SKM-1 treated with dmso at 0.1 percent for 144 hours (cell line): ENCODE results near the gene USP37.

Experiments used
- DNase-seq: peaks from one replicate; lab custom pipeline; 2025; ENCODE audit not compliant: unreplicated experiment; lab: John Stamatoyannopoulos, UW

The USP37 gene

DNA sequence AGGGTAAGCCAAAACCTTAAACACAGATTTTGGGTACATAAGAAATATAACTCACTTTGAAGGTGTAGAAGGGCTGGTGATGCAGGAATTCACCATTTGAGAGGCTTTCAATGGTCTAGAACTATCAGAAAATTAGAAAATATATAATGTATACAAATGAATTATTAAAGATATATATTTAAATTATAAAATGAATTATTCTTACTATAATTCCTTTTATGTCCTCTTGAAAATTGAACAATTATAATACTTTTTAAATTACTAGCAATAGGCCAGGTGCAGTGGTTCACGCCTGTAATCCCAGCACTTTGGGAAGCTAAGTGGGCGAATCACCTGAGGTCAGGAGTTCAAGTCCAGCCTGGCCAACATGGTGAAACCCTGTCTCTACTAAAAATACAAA, 88.6 kb downstream of the USP37 start:
- no peak for DNase-seq

DNA sequence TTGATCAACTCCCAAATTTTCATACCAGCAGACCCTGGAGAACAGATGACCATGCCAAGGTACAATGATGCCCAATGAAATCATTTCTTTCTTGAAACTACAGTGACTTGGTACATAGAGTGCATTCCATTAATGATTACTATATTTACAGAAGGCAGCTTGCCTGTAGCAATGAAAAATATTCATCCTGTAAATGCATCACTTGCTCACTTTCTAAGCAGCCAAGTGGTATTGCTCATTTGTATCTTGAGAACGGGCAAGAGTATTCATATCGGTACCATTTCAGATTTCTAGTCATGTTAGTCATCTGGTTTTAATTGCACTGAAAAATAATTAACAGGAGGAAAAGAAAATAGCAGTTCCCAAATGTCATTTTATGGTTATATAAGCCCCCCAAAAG, 89.6 kb downstream of the USP37 start:
- DNase-seq = no peak

DNA sequence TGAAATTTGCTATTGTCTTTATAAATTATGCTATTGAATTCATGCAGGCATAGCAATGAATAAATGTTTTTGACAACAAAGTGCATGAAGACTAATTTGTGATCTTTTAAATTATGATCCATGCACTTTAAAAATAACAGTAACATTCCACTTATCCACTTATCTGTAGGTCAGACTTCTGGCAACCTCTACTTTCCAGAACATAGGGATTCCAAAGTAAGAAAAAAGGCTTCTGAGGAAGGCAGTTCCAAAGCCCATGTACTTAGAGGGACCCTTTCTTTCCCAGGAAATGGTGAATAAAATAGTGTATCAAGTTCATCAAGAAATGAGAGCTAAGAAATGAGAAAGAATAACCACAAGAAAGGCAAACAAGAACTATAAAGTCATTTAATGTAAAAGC, 90.9 kb downstream of the USP37 start:
- DNase-seq = no peak

DNA sequence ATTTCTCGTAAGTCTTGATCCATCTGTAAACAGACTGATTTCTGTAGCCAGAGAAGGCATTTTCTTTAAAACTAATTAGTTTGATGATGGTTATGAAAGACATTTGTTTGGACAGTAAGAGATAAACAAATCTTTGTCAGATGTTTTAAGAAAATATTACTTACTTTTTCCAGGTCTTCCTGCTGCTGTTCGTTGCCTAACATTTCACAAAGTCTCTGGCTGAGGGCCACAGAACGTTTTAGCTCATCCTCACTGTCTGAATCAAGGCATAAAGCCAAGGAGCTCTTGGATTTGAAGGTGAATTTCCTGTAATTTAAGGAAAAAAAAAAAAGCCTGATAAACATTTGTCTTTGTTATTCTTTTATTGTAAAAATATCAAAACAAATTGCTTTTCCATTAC, 91.5 kb downstream of the USP37 start:
- DNase-seq = no peak

DNA sequence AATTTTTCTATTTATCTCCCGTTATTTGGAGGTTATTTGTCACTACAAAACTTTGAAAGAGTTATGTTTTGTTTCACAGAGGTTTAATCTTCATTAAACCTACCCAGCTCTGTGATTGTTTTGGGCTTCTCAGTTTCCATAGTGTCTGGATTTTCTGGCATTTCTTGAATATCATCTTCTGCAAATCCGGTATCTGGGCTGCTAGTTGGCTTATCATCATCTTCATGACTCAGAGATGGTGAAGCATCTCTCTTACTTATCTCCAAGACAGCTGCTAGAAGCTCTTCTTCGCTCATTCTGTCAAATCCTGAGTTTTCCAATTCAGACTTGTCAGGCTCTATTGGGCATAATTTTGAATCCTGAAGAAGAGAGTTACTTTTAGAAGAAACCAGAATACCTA, 93.6 kb downstream of the USP37 start:
- no peak for DNase-seq

DNA sequence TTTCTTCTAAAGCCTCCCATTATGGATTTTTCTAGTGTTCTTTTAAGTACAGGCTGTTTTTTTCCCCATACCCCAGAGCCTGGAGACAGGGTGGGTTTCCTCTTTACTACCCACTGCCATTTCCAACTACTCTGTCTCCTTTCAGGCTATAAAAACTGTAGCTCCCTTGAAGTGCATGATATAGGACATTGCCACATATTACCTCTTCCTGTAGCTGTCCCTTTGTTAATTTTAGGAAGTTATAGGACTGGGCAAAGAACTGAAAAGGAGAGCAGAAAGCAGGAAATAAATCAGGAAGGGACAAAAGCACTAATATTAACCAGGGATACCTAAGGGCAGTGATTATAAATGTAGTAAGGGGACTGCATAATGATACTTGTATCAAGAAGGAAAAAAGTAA, 95.2 kb downstream of the USP37 start:
- peak; percentile 21 for DNase-seq

DNA sequence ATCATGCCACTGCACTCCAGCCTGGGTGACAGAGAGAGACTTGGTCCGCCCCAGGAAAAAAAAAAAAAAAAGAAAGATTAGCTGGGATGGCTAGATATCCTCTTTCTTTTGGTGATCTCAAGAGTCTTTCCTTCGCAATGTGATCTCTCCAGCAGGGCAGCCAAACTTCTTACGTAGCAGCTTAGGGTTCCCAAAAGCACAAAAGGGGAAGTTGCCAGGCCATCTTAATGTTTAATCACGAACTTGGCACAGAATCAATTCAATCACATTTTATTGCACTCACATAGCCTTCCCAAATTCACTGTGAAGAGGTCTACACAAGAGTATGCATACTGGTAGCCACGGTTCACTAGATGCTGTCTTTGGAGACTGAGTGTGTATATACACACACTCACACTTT, 96.2 kb downstream of the USP37 start:
- no peak for DNase-seq

DNA sequence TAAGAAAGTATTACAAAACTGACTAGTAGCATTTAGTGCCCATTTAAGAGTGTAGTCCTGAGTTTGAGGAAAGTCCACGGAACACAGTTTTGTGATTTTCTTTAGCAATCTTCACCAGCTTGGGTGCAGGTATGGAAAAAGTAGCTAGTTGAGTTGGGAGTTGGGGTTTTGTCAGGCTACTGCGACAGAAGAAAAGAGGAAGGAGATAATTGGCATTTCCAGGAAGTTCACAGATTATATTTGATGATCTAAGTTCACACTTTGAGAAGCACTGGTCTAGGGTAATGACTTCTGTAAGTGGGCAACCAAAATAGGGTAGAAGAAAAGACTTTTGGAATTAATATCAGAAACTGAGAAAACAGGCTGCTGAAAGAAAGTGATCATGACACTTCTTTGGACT, 97.1 kb downstream of the USP37 start:
- DNase-seq = peak; percentile 62

DNA sequence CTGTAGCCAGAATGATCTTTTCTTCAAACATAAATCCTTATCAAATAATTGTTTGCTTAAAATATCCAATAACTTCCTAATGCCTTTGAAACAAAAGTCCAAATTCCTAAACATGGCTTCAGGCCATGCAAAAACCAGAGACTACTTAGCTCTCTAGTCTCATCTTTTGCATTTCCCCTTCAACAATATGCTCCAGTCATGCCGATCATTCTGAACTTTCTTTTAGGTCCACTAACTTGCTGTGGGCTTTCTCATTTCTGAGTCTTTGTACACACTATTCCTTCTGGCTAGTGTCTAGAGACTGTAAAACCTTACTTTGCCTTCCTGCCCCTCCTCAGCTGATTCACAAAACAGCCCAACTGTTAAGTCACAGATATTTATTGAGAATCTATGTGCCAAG, 97.7 kb downstream of the USP37 start:
- no peak for DNase-seq

DNA sequence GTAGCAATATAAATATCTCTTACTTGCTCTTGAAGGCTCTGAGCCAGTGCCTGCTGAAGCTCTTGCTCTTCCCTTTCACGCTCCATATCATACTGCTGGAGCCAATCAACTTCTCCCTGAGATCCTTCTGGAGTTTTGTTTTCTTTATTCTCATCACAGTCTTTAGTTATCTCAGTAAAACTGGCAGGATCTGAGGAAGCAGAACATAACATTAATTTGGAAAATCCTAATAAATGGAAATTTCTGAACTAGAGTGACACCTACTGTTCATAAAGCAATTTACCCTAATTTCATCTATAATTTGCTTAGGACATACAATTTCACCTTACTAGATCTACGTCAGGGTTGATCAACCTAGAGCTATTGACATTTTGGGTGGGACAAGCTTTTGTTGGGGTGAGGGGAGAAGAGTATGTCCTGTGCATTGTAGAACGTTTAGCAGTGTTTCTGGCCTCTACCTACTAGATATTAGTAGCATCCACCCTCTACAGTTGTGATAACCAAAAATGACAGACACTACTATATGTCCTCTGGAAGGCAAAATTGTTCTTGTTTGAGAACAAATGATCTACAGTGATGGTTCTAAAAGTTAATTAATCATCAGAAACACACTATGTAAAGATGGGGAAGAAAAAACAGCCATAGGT, 102.0 kb downstream of the USP37 start:
- DNase-seq = peak; percentile 5

DNA sequence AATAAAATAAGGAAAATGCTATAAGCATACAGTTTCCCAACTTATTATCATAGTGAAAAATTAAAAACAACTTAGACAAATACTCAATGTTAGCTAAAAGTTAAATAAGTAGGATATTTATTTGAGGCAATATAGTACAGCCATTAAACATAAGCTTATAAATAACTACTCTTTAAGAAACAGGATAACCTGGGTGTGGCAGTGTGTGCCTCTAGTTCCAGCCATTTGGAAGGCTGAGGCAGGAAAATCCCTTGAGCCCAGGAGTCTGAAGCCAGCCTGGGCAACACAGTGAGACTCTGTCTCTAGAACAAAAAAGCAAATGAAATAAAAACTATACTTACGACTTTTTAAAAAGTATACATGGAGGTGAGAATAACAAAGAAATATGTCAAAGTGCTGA, 109.6 kb downstream of the USP37 start:
- no peak for DNase-seq

DNA sequence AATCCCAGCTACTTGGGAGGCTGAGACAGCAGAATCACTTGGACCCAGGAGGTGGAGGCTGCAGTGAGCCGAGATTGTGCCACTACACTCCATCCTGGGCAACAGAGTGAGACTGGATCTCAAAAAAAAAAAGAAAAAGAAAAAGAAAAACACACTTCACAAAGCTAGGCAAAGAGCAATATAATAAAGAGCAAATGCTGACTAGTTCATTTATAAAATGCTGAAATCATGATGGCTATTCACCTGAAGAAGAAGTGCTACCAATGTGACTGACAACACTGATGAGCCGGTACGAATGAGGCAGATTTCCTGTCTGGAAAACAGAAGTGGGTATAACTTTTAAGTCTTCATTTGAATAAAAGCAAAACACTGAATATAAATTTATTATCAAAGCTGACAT, 111.3 kb downstream of the USP37 start:
- DNase-seq = no peak

DNA sequence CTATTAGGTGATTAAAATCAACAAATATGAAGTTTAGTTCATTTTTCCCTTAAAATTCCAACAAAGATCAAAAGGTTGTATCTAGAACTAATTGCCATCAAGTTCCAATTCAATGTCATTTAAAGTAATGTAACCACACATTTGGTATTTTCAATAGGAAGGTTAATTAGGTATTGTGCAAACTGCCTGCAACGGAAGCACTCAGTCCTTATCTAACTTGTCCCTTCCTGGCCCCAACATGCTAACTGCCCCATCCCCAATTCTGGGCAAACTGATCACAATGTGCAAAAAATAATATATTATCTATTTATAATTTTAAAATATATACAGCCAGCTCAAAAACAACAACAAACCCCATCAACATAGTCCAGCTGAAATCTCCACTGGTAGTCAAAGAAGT, 116.1 kb downstream of the USP37 start:
- DNase-seq = no peak

DNA sequence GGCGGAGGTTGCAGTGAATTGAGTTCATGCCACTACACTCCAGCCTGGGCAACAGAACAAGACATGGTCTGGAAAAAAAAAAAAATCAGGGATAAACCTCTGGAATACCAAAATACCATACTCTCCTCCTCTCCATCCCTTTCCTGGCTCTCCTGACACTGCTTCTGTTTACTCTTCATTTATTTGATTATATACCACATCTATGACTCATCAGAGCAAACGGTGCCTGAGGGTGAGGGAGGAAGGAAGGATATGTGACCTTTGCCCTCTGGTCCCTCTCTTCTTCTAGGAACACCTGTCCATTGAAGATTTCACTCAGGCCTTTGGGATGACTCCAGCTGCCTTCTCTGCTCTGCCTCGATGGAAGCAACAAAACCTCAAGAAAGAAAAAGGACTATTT, 119.2 kb downstream of the USP37 start:
- no peak for DNase-seq

DNA sequence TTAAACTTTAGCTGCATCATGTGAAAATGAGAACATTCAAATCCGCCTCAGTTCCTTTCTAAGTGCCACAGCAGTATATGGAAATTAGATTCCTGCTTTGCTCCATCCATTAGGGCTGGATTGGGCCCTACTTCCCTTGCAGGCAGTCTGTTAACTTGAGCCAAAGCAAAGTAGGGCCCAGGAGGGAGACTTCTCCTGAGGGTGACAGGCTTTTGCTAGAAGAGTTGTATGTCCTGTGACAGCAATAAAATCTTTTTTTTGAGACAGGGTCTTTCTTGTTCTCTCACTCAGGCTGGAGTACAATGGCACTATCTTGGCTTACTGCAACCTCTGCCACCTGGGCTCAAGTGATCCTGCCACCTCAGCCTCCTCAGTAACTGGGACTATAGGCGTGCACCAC, 121.1 kb downstream of the USP37 start:
- DNase-seq = no peak

DNA sequence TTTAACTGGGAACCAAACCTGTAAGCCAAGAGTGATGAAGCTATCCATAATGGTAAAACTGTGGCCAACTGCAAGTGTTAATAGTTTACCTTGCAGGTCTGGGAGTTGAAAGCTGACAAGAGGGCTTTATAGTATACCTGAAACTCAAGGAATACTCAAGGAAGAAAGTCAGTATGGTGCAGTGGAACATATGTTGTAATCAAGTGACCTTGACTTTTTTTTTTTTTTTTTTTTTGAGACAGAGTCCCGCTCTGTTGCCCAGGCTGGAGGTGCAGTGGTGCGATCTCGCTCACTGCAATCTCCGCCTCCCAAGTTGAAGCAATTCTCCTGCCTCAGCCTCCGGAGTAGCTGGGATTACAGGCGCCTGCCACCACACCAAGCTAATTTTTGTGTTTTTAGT, 121.6 kb downstream of the USP37 start:
- DNase-seq = no peak

DNA sequence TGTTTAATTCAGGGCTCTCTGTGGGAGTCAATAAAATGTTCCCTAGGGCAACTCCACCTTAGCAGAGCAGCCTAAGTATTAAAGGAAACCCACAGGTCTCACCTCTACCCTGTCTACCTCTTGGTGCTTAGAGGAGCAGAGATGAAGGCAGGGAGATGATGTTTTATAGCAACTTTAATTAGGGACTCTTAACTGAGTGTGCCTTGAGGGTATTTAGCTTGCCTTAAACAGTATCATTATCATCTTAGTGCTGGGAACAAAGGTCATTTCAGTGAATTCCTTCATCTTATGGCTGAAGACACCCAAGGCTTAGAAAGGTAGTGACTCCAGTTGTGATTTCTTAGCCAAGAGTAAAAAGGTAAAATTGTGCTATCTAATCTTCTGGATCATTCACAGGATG, 122.5 kb downstream of the USP37 start:
- DNase-seq = no peak

DNA sequence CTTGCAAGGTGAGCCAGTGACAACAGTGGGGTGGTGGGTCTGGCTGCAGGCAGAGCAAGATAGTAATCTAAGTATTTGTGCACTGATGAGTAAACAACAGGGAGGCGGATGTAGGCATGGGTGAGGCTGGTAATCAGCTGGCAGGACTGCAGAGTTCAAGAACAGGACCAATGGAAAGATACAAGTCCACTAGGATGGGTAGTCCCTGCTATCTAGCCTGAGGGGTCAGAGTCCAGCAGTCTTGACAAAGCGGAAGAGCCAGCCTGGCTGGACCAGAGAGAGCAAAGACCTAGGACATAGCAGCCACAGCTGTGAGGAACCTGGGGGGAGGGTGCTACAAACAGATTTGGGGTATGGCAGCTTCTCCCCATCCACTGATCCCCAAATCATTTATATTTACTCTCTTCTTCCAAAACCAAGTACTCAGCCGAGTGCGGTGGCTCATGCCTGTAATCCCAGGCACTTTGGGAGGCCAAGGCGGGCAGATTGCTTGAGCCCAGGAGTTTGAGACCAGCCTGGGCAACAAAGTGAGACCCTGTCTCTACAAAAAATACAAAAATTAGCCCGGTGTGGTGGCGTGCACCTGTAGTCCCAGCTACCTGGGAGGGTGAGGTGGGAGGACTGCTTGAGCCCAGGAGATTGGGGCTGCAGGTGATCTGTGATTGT, 123.3 kb downstream of the USP37 start:
- no peak for DNase-seq

DNA sequence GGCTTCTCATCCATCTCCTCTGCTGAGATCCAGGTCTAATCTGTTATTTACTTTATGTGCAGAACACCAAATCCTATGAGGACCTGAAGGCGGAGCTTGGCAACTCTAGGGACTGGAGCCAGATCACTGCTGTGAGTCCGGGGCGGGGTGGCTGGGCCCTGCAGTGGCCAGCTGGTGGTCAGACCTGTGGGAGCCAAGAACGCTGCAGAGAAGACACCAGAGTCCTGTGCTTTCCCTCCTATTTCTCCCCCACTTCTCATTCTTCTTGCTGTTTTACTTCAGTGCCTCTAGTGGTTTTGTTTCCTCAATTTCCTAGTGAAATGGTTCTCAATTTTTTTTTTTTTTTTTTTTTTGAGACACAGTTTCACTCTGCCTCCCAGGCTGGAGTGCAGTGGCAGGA, 129.6 kb downstream of the USP37 start:
- DNase-seq = peak; percentile 43

DNA sequence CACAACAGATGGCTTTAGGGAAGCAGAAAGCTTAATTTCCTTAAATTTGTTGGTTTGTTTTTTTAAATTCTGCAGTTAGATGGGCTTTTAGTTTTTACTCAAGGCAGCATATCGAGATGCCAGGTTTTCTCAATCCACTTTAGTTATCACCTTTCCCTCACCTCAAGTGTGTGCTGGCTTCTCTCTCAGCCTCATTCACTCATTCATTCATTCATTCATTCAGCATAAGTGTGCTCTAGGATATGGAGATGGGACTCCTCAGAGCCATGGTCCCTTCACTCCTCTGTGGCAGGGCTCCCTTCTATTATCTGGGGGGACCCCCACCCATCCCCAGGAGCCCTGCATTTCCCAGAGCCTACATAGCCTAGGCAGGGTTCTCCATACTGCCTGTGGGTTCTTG, 130.2 kb downstream of the USP37 start:
- no peak for DNase-seq

DNA sequence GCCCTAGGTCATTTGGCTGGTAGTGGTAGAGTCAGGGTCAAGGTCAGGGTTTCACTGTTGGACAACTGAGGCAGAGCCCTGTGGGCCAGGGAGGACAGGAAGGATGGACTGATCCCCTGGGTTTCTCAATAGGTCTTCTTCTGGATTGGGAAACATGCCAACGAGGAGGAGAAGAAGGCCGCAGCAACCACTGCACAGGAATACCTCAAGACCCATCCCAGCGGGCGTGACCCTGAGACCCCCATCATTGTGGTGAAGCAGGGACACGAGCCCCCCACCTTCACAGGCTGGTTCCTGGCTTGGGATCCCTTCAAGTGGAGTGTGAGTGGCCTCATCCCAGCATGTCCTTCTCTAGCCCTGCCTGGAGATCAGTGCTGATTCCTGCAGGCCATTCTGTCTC, 131.2 kb downstream of the USP37 start:
- DNase-seq = no peak

DNA sequence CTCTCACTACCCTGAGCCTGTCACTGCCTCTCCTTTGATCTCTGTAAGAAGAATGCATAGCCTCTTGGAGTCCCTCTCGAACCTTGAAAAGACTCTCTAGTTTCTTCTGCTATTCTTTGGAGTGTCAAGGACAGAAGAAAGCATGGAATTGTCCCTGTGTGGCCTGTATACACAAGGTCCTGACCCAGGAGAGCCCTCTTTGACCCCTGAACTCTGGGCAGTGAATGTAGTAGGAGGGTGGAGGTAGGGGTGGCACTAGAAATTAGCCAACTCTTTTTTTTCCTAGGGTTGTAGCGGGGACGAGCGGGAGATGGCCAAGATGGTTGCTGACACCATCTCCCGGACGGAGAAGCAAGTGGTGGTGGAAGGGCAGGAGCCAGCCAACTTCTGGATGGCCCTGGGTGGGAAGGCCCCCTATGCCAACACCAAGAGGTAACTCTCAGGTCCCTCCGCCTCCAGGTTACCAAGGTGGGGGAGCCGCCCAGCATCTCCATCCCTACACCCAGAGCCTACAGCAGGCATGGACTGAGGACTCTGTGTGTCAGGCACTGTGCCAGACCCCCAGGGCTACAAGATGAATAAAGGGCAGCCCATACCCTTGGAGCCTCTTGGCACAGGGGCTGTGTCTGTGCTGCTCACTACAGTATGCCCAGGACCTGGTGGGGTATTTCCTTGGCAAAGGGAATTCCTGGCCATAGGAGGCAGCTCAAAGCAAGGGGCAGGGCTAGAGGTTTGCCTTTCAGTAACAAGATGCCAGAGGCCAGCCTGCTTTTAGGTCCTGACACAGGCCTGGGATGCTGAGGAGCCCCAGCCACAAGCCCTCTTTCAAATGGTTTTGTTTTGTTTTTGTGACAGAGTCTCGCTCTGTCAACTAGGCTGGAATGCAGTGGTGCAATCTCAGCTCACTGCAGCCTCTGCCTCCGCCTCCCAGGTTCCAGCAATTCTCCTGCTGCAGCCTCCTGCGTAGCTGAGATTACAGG, 132.9 kb downstream of the USP37 start:
- no peak for DNase-seq
